GM20431 (cell line): ENCODE data around the gene CNDP1.
"Not testable (repeated sequence)": the region's sequence is repeated elsewhere in the genome, so short reads cannot be mapped to it uniquely, and the experiment has no call there.

Experiments
- in situ Hi-C: fragments of 300-500 bp; cut with MseI, MboI; formaldehyde crosslinking; loops from one replicate; pipeline ENCODE4 v1.15.0; 2020; ENCODE audit warnings: low sequenced_read_pairs; ENCODE audit not compliant: unreplicated experiment

The CNDP1 gene

GRCh38 chr18:74519320-74520095 is 14.8 kb upstream of the CNDP1 start:
- in situ Hi-C loops: no loop called here

GRCh38 chr18:74520096-74520833 is 14.0 kb upstream of the CNDP1 start:
- in situ Hi-C loops: no loop called here

- in situ Hi-C loops: no loop called here
Measured at GRCh38 chr18:74521068-74521725, 13.1 kb upstream of the CNDP1 start.

GRCh38 chr18:74522635-74523548 is 11.4 kb upstream of the CNDP1 start:
- in situ Hi-C loops: no loop called here

- in situ Hi-C loops: no loop called here
Measured at GRCh38 chr18:74524097-74524496, 10.2 kb upstream of the CNDP1 start.

GRCh38 chr18:74524915-74525314 is 9.4 kb upstream of the CNDP1 start:
- in situ Hi-C loops: not testable (repeated sequence)

GRCh38 chr18:74525741-74526140 is 8.6 kb upstream of the CNDP1 start:
- in situ Hi-C loops: no loop called here

GRCh38 chr18:74526488-74526887 is 7.8 kb upstream of the CNDP1 start:
- in situ Hi-C loops: no loop called here

- in situ Hi-C loops: no loop called here
Measured at GRCh38 chr18:74528478-74528877, 5.8 kb upstream of the CNDP1 start.

- in situ Hi-C loops: no loop called here
Measured at GRCh38 chr18:74528913-74529312, 5.4 kb upstream of the CNDP1 start.

GRCh38 chr18:74529378-74529777 is 4.9 kb upstream of the CNDP1 start:
- in situ Hi-C loops: no loop called here

- in situ Hi-C loops: no loop called here
Measured at GRCh38 chr18:74529811-74530583, 4.3 kb upstream of the CNDP1 start.

- in situ Hi-C loops: no loop called here
Measured at GRCh38 chr18:74530584-74530862, 3.8 kb upstream of the CNDP1 start.

- in situ Hi-C loops: no loop called here
Measured at GRCh38 chr18:74531043-74531442, 3.3 kb upstream of the CNDP1 start.

- in situ Hi-C loops: no loop called here
Measured at GRCh38 chr18:74532511-74533025, 1.7 kb upstream of the CNDP1 start.

GRCh38 chr18:74533666-74534065 is 634 bp upstream of the CNDP1 start:
- in situ Hi-C loops: no loop called here

GRCh38 chr18:74534981-74535649 is 815 bp downstream of the CNDP1 start:
- in situ Hi-C loops: no loop called here

GRCh38 chr18:74539289-74539688 is 5.0 kb downstream of the CNDP1 start:
- in situ Hi-C loops: no loop called here
